ENCODE measurements around the gene GPN2.
"Not testable (repeated sequence)": the region's sequence is repeated elsewhere in the genome, so short reads cannot be mapped to it uniquely, and the experiment has no call there.

Gene GPN2

DNA sequence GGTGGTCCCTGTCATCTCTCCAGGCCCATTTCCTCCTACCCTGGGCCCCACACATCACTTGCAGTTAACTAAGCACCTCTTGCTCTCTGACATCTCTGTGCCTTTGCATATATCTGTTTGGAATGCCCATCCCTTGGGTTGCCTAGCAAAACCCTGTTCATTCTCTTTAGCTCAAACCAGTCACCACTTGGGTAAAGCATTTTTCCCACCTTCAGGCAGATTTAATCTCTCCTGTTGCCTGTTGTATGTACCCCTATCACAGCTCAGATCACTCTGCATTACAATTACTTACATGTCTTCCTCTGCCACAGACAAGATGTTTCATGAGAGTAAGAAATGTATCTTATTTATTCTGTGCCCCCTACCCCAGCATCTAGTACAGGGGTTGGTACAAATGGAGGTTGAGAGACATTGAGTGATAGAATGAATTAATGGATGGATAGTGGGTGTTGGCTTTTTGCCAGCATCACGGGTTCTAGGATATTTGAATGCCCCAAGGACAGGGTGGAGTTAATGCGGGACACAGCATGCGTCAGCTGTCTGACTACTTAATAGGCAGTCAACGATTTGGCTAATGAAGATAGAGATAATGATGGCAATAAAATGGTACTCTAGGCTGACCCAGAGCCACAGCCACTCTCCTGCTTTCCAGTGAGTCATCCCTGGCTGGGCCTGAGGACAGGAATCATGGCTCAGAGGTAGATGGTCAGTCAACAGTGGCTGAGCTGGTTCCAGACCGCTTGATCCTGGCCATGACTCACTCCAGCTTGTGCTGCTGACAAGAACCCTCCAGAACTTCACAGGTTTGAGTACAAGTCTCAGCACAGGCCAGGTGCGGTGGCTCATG is 17.2 kb upstream of the GPN2 start:
- FAIRE-seq (no peak), DNase-seq (ENCODE audit: insufficient read length, low spot score) (no peak)

DNA sequence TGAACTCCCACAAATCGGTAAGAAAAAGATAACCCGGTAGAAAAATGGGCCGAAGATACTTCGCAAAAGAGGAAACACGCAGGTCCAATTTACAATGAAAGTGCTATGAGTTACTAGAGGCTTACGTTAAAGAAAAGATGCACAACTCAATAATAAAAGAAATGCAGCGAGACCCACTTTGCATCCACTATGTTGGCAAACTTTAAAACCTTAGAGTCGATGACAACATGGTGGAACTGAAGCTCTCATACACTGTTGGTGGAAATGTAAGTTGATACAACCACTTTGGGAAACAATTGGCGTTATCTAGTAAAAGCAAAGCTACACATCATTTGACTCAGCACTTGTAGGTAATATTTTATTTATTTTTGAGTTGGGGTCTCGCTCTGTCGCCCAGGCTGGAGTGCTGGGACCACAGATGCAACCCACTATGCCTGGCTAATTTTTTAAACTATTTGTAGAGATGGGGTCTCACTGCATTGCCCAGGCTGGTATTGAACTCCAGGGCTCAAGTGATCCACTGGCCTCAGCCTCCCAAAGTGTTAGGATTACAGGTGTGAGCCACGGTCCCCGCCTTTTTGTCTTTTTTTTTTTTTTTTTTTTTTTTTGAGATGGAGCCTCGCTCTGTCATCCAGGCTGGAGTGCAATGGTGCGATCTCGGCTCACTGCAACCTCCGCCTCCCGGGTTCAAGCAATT is 10.9 kb upstream of the GPN2 start:
- DNase-seq (ENCODE audit: insufficient read length, low spot score): no peak
- FAIRE-seq: no peak

DNA sequence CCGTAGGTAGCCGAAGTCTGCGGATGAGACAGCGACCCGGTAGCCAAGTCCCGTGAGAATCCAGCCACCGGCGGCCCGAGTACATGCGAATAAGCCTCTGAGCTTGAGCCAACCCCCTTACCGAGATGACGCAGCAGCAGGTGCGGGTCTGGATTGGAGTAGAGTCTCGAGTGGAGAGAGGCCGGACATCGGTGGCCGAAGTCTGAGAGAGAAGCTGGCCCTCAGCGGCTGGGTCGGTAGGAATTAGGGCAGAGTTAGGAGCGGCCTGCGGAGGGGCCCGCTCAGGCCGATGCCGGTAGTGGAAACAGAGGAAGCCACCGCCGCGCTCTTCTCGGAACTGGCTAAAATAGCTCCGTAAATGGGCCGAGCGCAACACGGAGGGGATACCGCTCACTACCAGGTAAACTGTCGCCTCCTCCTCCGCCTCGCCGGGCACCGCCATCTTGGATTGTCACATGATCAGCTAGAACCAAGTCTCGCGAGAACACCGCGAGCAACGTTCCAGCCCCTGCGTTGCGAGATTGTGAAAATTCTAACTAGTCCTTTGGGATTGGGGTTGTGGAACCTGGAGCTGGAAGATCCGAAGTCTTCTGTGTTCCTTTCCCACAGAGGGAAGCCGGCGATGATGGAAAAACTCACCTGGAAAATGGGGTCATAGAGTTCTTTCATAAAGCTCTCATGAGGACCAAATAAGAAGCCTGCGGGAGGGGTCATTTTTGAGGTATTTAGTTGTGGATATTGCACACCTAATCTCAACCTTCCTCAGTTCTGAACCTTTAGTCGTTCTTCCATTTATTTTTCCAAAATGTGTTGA is 10.1 kb upstream of the GPN2 start, which contains the start of gene GPATCH3:
Gene GPATCH3, minus strand, starts transcription at position 467 of the 814 bp plus-strand sequence. Its CDS starts 25 bp downstream, at position 442.
- FAIRE-seq (peak; percentile 99), DNase-seq (ENCODE audit: insufficient read length, low spot score) (peak; percentile 75)

DNA sequence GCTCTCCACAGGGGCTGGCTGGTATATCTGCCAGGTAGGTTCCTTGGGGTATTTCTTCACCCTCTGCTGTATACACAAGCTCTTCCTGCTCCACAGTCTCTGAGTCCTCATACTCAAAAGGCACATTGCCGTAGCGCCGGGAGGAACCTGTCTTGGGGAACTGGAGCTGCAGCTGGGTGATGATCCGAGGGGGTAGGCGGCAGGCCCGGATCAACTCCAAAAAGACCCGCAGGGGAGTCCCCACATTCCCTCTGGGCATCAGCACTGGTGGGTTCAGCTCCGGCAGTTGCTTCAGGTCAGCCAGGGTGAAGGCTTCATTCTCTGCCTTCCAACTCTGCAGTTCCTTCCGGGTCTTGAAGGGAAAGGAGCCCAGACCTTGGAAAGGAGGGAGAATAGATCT is 7.3 kb upstream of the GPN2 start:
- DNase-seq (ENCODE audit: insufficient read length, low spot score): no peak
- FAIRE-seq: no peak

DNA sequence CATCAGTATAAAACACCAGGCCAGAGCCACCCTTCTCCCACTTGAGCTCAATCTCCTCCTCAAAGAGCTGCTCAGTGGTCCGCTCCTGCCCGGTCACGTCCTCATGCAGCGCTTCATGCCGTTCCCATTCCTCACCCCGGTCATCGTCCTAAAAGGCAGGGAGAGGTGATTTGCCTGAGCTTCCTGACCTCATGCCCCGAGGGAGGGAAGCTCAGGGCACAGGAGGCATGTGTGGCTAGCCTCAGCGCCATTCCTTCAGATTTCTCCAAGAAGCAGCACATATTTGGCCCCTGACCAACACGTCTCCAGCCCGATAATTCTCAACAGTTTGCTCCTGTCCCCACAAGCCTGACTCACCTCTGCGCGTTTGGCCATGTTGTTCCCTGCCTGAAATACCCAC is 4.2 kb upstream of the GPN2 start:
- DNase-seq (ENCODE audit: insufficient read length, low spot score) (no peak), FAIRE-seq (no peak)

DNA sequence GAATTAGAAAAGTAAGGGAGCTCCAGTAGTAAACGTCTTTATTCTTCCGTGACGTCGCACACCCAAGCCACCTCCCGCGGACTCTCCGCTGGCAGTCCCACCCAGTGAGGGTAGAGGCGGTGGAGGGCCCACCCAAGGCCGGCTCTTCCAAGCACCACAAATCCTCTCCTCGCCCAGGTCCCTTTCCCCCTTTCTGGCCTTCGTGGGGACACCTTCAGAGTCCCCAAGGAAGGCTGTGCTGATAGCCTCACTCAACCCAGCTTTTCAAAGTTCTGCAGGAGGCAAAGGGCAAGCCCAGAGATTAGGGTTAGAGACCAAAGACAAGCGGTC is 349 bp upstream of the GPN2 start:
- FAIRE-seq: no peak
- no peak for DNase-seq (ENCODE audit: insufficient read length, low spot score)

DNA sequence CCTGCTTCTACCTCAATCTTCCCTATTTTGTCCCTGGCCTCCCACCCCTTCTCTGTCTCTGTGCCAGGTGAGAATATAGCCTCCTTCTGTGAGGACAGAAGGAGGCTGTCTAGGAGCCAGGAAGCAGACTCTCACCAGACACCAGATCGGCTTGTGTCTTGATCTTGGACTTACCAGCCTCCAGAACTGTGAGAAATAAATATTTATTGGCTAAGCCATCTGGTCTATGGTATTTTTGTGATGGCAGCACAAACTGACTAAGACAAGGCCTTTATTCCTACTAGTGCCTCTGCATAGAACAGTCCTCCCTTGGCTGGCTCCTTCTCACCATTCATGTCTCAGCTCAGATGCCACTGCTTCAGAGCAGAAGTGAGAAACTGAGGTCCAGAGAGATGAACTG is 1.9 kb downstream of the GPN2 start:
- DNase-seq (ENCODE audit: insufficient read length, low spot score) (no peak), FAIRE-seq (no peak)

DNA sequence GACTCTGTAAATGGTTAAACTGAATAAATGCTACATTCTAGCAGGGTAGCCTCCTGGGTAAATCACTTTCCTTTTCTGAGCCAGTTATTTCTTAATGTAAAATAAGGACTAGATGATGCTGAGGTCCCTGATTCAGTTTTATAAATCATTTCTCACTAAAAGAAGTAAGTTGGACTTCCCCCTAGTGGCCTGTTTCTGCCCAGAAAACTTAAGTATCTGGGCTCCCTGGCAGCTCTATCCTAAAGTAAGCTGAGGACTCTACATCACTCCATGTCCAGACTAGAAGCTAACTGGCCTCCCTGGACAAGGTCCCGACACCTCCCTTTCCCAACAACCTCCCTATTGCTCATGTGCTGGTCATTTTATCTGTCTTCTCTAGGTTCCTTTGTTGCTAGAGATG is 3.0 kb downstream of the GPN2 start:
- no peak for FAIRE-seq
- DNase-seq (ENCODE audit: insufficient read length, low spot score): no peak

DNA sequence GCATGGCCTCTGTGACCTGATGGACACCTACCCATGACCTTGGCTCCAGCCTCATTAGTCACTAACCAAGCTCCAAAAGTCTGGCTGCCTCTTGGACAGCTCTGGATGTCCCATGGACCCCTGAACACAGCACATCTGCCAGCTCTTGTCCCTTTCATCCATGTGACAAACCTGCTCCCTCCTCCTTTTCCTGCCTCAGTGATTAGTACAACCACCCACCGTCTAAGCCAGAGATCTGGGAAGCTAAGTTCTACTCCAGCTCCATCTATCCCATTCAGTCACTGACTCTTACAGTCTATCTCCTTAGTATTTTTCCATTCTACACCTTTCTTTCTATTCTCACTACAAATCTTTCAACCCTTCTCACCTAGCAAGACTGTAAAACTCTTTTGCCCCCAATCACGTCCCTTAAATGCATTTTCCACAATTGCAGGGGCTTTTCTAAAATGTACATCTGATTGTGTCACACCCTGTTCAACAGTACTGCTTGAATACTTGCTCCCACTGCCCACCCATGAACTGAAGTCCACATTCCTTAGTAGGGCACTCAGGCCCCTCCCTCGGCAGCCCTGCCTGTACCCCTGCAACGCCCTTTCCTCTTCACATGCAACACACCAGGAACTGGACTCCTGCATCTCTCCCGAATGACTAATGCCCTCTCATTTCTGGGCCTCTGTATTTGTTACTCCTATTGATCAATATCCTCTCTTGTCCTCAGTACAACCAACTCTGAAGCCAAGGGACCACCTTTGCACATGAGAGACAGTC is 7.2 kb downstream of the GPN2 start:
- DNase-seq (ENCODE audit: insufficient read length, low spot score) (no peak), FAIRE-seq (no peak)

DNA sequence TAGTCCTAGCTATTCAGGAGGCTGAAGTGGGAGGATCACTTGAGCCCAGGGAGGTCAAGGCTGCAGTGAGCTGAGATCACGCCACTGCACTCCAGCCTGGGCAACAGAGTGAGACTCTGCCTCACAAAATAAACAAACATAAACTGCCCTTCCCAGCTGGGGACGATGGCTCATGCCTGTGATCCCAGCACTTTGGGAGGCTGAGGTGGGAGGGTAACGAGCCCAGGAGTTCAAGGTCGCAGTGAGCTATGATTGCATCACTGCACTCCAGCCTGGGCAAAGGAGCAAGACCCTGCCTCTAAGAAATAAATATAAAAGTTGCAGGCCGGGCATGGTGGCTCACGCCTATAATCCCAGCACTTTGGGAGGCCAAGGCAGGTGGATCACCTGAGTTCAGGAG is 8.5 kb downstream of the GPN2 start:
- FAIRE-seq; DNase-seq (ENCODE audit: insufficient read length, low spot score): not testable (repeated sequence)

DNA sequence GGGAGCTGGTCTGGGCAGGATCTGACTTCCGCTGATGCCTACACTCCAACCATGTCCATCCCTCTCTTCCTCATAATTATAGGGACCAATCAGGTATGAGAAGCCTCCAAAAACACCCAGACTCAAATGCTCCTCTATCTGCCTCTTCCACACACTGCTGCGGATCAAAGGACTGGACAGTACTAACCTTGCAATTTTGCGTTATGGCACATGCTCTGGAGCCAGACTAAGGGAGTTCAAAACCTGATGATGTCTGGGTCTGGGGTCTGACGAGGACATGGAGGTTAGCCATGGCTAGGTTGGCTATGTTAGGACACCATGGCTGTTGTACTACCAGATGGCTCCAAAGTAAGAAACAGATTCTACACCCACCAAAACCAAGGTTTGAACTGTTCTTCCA is 10.3 kb downstream of the GPN2 start:
- no peak for DNase-seq (ENCODE audit: insufficient read length, low spot score)
- FAIRE-seq: no peak

DNA sequence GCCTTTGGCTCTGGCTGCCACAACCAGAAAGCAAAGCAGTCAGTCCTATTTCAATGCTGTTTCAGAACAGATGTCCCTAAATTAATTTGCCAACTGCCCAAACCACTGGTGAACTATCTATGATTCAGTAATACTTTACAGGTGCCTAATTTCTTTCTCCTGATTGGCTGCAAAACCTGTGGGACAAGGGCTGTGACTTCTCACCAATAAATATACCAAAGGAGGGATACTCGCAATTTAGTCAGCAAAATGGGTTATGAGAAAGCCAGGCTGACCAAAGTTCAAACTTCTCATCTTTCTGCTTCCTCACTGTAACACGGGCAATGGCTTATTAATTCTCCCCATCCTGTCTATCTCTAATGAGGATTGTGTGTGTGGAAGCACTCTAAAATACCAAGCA is 12.8 kb downstream of the GPN2 start:
- no peak for DNase-seq (ENCODE audit: insufficient read length, low spot score)
- no peak for FAIRE-seq

DNA sequence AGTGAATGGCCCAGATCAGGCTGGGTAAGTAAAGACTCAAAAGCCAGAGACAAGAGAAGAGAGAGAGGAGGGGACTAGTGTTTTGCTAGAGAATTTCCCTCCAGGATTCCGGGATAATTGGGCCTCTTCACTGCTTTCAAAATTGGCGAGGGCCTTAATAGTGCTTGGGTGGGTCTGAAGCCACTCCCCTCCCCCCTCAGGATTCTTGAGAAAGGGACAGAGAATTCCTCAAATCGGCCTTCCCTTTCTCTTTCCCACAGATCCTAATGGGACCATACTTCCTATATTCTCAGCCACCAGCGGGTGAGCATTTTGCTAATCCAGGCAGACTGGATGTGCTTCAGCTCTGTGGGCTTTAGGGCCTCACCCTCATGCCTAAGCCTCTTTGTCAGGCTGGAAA is 15.2 kb downstream of the GPN2 start:
- DNase-seq (ENCODE audit: insufficient read length, low spot score): no peak
- no peak for FAIRE-seq

DNA sequence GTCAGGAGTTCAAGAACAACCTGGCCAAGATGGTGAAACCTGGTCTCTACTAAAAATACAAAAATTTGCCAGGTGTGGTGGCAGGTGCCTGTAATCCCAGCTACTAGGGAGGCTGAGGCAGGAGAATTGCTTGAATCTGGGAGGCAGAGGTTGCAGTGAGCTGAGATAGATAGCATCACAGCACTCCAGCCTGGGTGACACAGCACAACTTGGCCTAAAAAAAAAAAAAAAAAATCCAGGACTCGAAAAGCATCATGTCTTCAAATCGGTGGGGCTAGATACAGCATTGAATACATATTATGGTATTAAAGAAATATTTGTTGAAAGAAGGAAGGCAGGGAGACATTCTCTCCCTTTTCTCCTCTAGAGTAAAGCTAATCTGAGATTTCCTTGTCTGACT is 17.0 kb downstream of the GPN2 start:
- FAIRE-seq; DNase-seq (ENCODE audit: insufficient read length, low spot score): not testable (repeated sequence)

DNA sequence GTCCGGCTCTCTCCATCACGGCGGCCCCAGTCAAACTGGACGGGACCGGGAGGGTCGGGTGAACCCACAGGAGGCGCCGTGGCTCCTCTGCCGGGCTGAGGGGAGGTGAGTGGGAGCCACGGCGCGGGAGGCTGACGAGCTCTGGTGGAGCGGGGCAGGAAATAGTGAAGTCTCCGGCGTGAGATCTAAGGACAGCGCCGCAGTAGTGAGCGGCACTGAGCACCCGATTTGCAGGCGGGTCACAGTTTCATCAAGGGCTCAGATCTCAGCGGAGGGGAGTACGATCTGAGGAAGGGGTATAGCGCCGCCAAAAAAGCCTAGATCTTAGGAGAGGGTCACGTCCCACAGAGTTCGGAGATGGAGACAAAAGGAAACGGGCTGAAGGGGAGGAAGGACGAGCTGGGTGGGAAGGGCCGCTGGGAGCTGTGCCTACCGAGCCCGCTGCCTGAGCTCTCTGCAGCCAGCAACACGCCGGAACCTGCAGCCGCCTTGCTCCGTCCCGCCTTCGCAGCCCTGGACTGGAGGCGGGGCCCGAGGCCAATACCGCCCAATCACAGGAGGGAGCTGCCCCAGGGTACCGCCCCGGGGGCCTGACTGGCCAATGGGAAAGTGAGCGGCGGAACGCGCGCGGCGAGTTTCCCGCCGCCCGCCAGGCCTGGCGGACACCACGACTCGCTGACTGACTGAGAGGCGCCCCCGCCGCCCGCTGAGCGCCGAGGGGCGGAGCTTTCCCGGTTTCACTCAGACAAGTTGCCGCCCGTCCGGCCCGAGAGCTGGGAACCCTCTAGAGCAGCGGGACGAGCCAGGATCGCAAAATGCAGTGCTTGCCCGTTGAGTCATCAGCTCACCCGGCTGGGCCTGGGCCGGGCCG is 25.2 kb downstream of the GPN2 start:
- DNase-seq (ENCODE audit: insufficient read length, low spot score) (peak; percentile 77), FAIRE-seq (peak; percentile 93)

DNA sequence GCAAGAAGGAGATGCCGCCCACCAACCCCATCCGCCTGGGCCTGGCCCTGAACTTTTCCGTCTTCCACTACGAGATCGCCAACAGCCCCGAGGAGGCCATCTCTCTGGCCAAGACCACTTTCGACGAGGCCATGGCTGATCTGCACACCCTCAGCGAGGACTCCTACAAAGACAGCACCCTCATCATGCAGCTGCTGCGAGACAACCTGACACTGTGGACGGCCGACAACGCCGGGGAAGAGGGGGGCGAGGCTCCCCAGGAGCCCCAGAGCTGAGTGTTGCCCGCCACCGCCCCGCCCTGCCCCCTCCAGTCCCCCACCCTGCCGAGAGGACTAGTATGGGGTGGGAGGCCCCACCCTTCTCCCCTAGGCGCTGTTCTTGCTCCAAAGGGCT is 26.4 kb downstream of the GPN2 start:
- FAIRE-seq: no peak
- no peak for DNase-seq (ENCODE audit: insufficient read length, low spot score)

DNA sequence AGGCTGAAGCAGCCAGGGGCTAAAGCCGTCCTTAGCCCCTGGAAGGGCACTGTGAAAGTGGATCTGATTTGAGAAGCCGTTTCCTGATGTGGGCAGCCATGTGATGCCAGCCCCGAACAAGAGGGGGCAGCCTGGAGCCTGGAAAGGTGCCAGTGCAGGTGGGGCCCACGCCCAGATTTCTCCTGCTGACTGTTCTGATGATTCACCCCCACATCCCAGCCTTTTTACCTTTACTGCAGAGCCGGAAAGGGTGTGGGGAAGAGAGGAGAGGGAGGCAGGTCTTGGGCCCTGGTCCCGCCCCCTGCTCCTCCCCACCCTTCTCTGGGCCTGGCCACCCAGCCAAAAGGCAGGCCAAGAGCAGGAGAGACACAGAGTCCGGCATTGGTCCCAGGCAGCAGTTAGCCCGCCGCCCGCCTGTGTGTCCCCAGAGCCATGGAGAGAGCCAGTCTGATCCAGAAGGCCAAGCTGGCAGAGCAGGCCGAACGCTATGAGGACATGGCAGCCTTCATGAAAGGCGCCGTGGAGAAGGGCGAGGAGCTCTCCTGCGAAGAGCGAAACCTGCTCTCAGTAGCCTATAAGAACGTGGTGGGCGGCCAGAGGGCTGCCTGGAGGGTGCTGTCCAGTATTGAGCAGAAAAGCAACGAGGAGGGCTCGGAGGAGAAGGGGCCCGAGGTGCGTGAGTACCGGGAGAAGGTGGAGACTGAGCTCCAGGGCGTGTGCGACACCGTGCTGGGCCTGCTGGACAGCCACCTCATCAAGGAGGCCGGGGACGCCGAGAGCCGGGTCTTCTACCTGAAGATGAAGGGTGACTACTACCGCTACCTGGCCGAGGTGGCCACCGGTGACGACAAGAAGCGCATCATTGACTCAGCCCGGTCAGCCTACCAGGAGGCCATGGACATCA is 27.1 kb downstream of the GPN2 start, which contains the start of gene SFN:
Gene SFN, plus strand, starts transcription at position 369 of the 904 bp plus-strand sequence. Its CDS starts 64 bp downstream, at position 433.
- no peak for DNase-seq (ENCODE audit: insufficient read length, low spot score)
- no peak for FAIRE-seq

DNA sequence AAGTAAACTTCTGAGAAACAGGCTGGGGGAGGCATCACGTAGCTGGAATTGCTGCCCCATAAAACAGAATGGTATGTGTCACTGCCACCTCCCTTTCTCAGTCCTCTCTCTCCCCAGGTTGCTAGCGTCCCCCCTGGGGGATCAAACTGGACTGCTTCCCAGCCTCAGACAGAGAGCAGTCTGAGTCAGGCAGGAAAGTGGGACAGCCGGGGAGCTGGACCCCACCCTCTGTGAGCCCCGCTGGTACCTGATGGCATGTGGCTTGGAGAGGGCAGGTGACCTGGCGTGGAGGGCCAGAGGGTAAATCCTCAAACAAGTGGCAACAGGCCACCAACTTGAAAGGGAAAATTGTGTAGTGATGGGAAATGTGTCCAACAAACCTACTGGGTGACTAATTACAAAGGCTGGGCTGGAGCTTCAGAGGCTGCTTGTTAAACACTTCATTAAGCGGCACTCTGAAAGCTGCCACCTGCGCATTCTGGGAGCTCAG is 28.1 kb downstream of the GPN2 start:
- DNase-seq (ENCODE audit: insufficient read length, low spot score): no peak

More for the DNA sequence above, 28.1 kb downstream of the GPN2 start:
- no peak for FAIRE-seq

All from GM19239 (cell line).